SK-MEL-5 (cell line): ENCODE measurements around the gene ACAA1. TPM values are rescaled to one million over a fixed set of nuclear protein-coding genes. Genes with fewer than 3 reads are reported as not detected.
"Not testable (repeated sequence)": the region's sequence is repeated elsewhere in the genome, so short reads cannot be mapped to it uniquely, and the experiment has no call there.

Source experiments
- DNase-seq: peaks from one replicate; pipeline ENCODE4 v3.0.0-alpha.2; 2016; ENCODE audit warnings: low read depth, low spot score
- in situ Hi-C: cut with HindIII; loops from 2 replicates; pipeline ENCODE4 v1.10.0; 2016; ENCODE audit warnings: low sequenced_read_pairs, high pct_unique_total_duplicates, low pct_unique_long_range_greater_than_20kb
- total RNA-seq: library from RNA; depleted of rRNA; stranded (reverse); fragments of >200 nt; shearing (Covaris generic); gene quantifications from 2 replicates; pipeline ENCODE4 v1.2.3, GENCODE V29; 2014

ACAA1 gene
- total RNA-seq, 1 experiment from 2014 or later = 14.1 TPM

- DNase-seq = no peak
- in situ Hi-C loops = no loop called here
These were observed 3.6 kb upstream of the ACAA1 start for GRCh38 chr3:38140326-38141172.

GRCh38 chr3:38139652-38140051 lies 2.7 kb upstream of the ACAA1 start:
- in situ Hi-C loops = no loop called here
- no peak for DNase-seq

- DNase-seq = no peak
- in situ Hi-C loops = no loop called here
These were observed 2.3 kb upstream of the ACAA1 start for GRCh38 chr3:38139191-38139590.

GRCh38 chr3:38138349-38139190 lies 1.6 kb upstream of the ACAA1 start, which contains the start of gene MYD88:
MYD88 (plus strand) TSS chr3:38138661; CDS start chr3:38138701, 40 bp downstream.
- DNase-seq = peak; percentile 33
- in situ Hi-C loops = no loop called here

GRCh38 chr3:38137615-38138348 lies 855 bp upstream of the ACAA1 start:
- in situ Hi-C loops = no loop called here

GRCh38 chr3:38136393-38136776 lies 542 bp downstream of the ACAA1 start:
- no peak for DNase-seq
- in situ Hi-C loops = no loop called here

More at GRCh38 chr3:38137615-38138348, 855 bp upstream of the ACAA1 start:
- no peak for DNase-seq

DNA sequence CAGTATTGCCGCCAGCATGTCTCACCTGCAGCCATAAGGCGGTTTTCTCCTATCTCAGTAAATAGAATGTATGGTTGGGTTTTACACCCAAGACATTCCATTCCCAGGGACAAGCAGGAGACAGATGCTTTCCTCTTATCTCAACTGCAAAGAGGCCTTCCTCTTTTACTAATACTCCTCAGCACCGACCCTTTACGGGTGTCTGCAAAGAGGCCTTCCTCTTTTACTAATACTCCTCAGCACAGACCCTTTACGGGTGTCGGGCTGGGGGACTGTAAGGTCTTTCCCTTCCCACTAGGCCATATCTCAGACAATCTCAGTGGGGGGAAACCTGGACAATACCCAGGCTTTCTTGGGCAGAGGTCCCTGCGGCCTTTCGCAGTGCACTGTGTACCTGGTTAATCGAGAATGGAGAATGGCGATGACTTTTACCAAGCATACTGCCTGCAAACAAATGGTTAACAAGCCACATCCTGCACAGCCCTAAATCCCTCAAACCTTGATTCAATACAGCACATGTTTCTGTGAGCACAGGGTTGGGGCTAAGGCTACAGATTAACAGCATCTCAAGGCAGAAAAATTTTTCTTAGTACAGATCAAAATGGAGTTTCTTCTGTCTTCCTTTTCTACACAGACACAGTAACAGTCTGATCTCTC lies 1.2 kb downstream of the ACAA1 start:
- in situ Hi-C loops, DNase-seq: not testable (repeated sequence)

DNA sequence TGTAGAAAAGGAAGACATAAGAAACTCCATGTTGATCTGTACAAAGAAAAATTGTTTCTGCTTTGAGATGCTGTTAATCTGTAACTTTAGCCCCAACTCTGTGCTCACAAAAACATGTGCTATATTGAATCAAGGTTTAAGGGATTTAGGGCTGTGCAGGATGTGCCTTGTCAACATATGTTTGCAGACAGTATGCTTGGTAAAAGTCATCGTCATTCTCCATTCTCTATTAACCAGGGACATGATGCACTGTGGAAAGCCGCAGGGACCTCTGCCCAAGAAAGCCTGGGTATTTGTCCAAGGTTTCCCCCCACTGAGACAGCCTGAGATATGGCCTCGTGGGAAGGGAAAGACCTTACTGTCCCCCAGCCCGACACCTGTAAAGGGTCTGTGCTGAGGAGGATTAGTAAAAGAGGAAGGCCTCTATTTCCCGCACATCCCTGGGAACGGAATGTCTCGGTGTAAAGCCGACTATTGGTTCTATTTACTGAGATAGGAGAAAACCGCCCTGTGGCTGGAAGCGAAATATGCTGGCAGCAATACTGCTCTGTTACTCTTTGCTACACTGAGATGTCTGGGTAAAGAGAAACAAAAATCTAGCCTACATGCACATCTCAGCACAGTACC lies 2.3 kb downstream of the ACAA1 start:
- in situ Hi-C loops, DNase-seq: not testable (repeated sequence)

DNA sequence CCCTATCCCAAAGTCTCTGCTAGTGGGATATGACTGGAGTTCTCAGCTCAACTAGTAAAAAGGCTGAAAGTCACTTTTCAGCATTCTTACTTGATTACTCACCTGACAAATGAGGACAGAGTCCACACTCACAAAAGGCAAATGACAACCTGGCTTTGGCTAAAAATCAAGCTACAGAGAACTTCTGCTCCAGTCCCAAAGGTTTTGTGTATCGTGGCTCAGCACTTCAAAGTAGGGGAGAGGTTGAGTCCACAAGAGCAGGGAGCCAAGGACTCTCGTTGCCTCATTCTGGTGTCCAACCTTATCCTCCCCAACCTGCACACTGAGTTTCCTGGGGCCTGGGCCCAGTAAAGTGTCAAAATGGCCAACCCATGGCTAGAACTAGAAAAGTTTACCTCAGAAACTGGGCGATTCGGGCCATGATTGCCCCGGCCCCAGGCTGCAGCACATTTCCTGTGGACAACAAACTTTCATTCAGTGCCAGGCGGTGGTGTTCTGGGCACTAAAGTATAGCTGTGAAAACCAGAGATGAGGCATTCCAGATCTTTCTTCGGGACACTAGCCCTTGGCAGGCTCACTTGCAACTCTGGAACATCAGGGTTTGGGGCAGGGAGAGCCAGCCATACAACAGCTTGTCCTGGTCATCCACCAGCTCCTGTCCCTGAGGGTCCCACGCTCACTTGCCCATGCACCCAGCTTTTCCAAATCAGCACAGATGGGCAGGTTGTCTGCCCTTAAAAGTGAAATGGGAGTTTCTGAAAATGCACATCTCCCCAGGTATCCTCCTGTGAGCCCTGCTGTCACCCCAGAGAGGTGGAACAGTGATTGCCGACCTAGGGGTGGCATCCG lies 3.1 kb downstream of the ACAA1 start:
- in situ Hi-C loops = no loop called here

DNA sequence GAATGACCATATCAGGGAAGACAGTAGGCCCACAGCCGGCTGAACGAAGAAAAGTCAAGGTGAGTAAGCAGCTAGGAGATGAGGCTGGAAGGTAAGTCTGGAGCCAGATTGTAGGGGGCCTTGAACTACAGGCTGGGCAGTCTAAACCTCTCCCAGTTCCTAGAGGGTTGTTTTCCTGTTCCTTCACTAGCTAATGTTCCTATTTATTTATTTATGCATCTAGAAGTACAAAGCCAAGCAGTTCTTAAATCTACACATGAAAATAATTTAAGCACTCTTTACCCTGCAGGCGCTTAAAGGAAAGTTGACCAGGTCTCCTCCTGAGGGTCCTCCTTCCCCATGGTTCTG lies 3.7 kb downstream of the ACAA1 start:
- no peak for DNase-seq
- in situ Hi-C loops = no loop called here

More for the DNA sequence above, 3.1 kb downstream of the ACAA1 start:
- no peak for DNase-seq

DNA sequence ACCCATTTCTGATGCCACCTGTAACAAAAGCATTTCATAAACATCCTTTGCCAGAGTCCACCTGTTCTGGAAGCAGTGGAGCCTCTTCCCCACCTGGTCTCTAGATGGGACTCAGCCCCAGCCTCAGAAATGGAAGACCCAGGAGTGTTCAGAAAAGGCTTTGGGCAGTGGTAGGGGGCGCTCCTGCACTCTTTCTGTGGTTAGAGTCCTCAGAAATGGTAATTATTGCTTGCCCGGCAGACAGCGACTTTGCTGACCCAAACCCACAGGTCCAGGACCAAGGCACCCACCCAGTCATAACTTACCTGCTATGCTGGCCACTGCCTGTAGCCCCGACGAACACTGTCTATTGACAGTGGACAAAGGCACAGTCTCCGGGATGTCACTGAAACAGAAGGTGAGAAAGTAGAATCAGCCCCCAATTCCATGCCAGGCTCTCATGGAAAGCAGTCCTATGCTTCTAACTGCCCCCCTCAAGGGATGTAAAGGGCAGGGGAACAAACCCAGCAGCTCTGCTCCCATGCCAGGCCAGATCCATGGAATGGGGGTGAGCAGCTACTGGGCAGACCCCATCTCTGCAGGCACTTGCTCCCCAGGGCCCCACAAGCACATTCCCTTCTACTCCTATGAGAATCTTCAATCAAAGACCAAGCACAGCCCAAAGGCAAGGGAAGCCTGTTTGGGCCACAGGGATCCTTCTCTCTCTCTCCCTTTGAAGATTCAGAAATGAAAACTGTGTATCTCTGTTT lies 5.1 kb downstream of the ACAA1 start:
- in situ Hi-C loops = no loop called here
- peak; percentile 76 for DNase-seq

- no peak for DNase-seq
- in situ Hi-C loops = no loop called here
These were observed 6.3 kb downstream of the ACAA1 start for GRCh38 chr3:38130631-38131065.

DNA sequence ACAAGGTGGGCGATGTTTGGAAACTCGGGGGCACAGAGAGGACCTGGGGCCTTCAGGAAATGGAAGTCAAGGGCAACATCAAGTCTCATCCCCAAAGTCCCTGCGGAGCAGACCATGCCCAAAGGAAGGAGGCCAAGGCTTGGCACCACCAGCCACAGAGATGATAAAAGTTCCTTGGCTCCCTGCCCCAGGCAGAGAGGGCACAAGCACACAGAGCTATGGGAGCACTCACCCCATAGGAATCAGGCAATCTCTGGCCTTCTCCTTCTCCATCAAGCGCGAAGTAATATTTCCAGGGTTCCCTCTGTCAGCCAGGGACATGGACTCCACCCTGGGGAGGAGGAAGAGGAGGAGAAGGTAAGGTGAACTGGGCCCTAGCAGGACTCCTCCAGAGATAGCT lies 7.9 kb downstream of the ACAA1 start:
- in situ Hi-C loops = no loop called here
- DNase-seq = no peak

GRCh38 chr3:38128303-38128655 lies 8.6 kb downstream of the ACAA1 start:
- no peak for DNase-seq
- in situ Hi-C loops = no loop called here

GRCh38 chr3:38127611-38128302 lies 9.2 kb downstream of the ACAA1 start:
- DNase-seq = no peak
- in situ Hi-C loops = no loop called here
